K562 (cell line): ENCODE results near the gene FAM83F. TPM values are rescaled to one million over a fixed set of nuclear protein-coding genes. Genes with fewer than 3 reads are reported as not detected.
A peak's percentile ranks its signal among the peaks of the same experiment; 100 is the strongest.

ENCODE experiments used
- ESRRA ChIP-seq: fragments of 450-650 bp; IDR thresholded peaks from 2 replicates; pipeline ENCODE4 v1.6.1; 2014; ENCODE audit warnings: low read depth, mild to moderate bottlenecking, moderate library complexity, borderline replicate concordance
- FOXK2 ChIP-seq, 2 experiments: fragments of 450-650 bp; IDR thresholded peaks in 1 of 2; conservative IDR thresholded peaks in 1 of 2; 2 replicates each; pipeline ENCODE4 v1.6.1; 2016; ENCODE audit warnings: low read depth in 2 of 2, mild to moderate bottlenecking in 1 of 2
- HDAC1 ChIP-seq, 2 experiments: fragments of 450-650 bp; IDR thresholded peaks; 2 replicates each; pipeline ENCODE4 v1.6.1; 2016 to 2017; ENCODE audit warnings: inconsistent platforms in 1 of 2, mild to moderate bottlenecking in 1 of 2, moderate library complexity in 1 of 2
- JUND ChIP-seq, 2 experiments: IDR thresholded peaks; 2 replicates in 1 of 2; 3 replicates in 1 of 2; pipeline ENCODE4 v1.6.1; 2011; ENCODE audit warnings: borderline replicate concordance in 2 of 2, low read depth in 2 of 2, low read length in 2 of 2, improper control_type of control experiment in 1 of 2, missing biosample characterization in 1 of 2, missing genetic modification characterization in 1 of 2, missing genetic modification reagents in 1 of 2
- NFIC ChIP-seq: fragments of 450-650 bp; IDR thresholded peaks from 2 replicates; pipeline ENCODE4 v1.6.1; 2017; ENCODE audit warnings: mild to moderate bottlenecking, inconsistent platforms
- SOX6 ChIP-seq: fragments of 450-650 bp; IDR thresholded peaks from 2 replicates; pipeline ENCODE4 v1.6.1; 2014; ENCODE audit warnings: mild to moderate bottlenecking
- ZBTB8A ChIP-seq: fragments of 450-650 bp; IDR thresholded peaks from 2 replicates; pipeline ENCODE4 v1.6.1; 2018; ENCODE audit warnings: mild to moderate bottlenecking, moderate library complexity; ENCODE audit not compliant: partially characterized antibody
- polyA plus RNA-seq, 8 experiments: library from polyadenylated mRNA; depleted of rRNA in 4 of 8; stranded (reverse) in 5 of 8; unstranded in 3 of 8; fragments of >200 nt; fragmentation: Nextera tagmentation in 2 of 8; fragmentation: Illumina TruSeq in 1 of 8; extraction: Ambion mirVana in 2 of 8; extraction: Trizol in 1 of 8; gene quantifications; 2 replicates each; pipeline versions ENCODE4 v1.2.1 to v1.2.3, GENCODE V29; 2011 to 2014; ENCODE audit warnings: inconsistent platforms in 1 of 8, missing spikeins in 1 of 8
- total RNA-seq, 7 experiments: library from RNA; depleted of rRNA in 6 of 7; stranded (reverse); fragments of >200 nt in 6 of 7; fragmentation: Illumina TruSeq in 2 of 7; extraction: Trizol in 2 of 7; gene quantifications; 2 replicates each; pipeline versions ENCODE4 v1.2.1 to v1.2.3, GENCODE V29; 2011 to 2021; ENCODE audit warnings: low replicate concordance in 1 of 7
- TF ChIP-seq, protein P1 (sequence below), 3 experiments: fragments of 200-800 bp in 1 of 3; fragments of 250-450 bp in 1 of 3; fragments of 450-650 bp in 1 of 3; sonication (Bioruptor Pico) in 1 of 3; sonication (Bioruptor generic) in 1 of 3; formaldehyde crosslinking in 1 of 3; IDR thresholded peaks; 2 replicates each; pipeline versions ENCODE4 v1.6.1 to v1.8.0; 2016 to 2022; ENCODE audit warnings: mild to moderate bottlenecking in 2 of 3, missing genetic modification characterization in 2 of 3, missing compliant biosample characterization in 1 of 3, moderate library complexity in 1 of 3
- TF ChIP-seq, protein P2 (sequence below), 2 experiments: fragments of 450-650 bp in 1 of 2; IDR thresholded peaks; 2 replicates each; pipeline ENCODE4 v1.6.1; 2011 to 2017; ENCODE audit warnings: low read depth in 2 of 2, antibody characterized with exemption in 1 of 2, borderline replicate concordance in 1 of 2, low read length in 1 of 2, mild to moderate bottlenecking in 1 of 2, mixed read lengths in 1 of 2; ENCODE audit not compliant: control insufficient read depth in 1 of 2
- TF ChIP-seq, protein P3 (sequence below), 2 experiments: fragments of 450-650 bp in 1 of 2; sonication (generic) in 1 of 2; formaldehyde crosslinking in 1 of 2; IDR thresholded peaks in 1 of 2; conservative IDR thresholded peaks in 1 of 2; 2 replicates each; pipeline versions ENCODE4 v1.6.1 to v1.8.1; 2016 to 2023; ENCODE audit warnings: mild to moderate bottlenecking in 2 of 2, moderate library complexity in 2 of 2, inconsistent platforms in 1 of 2, missing genetic modification reagents in 1 of 2
- TF ChIP-seq, protein P4 (sequence below): sonication (generic); formaldehyde crosslinking; IDR thresholded peaks from 2 replicates; pipeline ENCODE4 v1.4.0; 2020; ENCODE audit warnings: mild to moderate bottlenecking, missing genetic modification reagents
- TF ChIP-seq, protein P5 (sequence below): fragments of 450-650 bp; IDR thresholded peaks from 2 replicates; pipeline ENCODE4 v1.6.1; 2017; ENCODE audit warnings: mild to moderate bottlenecking, moderate library complexity

Gene FAM83F
- total and polyA plus RNA-seq, 9 of the 15 experiments (the other 6 are each of a cell fraction or from before 2014, with no cell fraction given) = under 0.01 to 0.13 (median 0.04) TPM; not detected in 1

DNA sequence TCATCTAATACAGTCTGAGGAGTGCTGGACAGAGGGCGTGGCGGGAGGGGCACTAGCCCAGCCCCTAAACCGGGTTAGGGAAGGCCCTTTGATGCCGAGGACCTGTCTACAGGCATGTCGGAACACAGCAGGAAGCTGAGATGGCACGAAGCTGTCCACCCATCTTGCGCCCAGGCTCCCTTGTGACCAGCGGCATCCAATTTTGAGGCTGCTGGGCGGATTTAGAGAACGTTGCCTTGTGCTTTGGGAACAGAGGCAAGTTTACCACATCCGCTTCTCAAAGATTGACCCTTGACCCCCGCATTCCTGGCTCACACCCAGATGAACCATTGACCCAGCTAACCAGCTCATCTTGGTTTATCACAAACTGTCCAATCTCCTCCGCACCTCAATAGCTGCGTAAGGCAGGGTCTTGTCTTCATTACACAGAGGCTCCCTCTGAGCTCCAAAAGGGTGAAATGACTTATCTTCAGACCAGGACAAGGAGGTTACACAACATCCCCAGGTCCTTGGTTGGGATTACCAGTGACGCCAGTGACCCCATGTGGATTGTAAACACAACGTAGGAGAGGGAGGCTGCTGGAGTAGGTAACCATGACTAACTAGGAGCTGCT is 4.5 kb downstream of the FAM83F start (continued):
- TF ChIP-seq, protein P1, sequence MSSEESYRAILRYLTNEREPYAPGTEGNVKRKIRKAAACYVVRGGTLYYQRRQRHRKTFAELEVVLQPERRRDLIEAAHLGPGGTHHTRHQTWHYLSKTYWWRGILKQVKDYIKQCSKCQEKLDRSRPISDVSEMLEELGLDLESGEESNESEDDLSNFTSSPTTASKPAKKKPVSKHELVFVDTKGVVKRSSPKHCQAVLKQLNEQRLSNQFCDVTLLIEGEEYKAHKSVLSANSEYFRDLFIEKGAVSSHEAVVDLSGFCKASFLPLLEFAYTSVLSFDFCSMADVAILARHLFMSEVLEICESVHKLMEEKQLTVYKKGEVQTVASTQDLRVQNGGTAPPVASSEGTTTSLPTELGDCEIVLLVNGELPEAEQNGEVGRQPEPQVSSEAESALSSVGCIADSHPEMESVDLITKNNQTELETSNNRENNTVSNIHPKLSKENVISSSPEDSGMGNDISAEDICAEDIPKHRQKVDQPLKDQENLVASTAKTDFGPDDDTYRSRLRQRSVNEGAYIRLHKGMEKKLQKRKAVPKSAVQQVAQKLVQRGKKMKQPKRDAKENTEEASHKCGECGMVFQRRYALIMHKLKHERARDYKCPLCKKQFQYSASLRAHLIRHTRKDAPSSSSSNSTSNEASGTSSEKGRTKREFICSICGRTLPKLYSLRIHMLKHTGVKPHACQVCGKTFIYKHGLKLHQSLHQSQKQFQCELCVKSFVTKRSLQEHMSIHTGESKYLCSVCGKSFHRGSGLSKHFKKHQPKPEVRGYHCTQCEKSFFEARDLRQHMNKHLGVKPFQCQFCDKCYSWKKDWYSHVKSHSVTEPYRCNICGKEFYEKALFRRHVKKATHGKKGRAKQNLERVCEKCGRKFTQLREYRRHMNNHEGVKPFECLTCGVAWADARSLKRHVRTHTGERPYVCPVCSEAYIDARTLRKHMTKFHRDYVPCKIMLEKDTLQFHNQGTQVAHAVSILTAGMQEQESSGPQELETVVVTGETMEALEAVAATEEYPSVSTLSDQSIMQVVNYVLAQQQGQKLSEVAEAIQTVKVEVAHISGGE (CRISPR knock-in tag; IDR thresholded peaks at IDR 0.05) = peak in 1 of 3 experiments; percentile 69; a peak in 2 of 6 replicates
- TF ChIP-seq, protein P2, sequence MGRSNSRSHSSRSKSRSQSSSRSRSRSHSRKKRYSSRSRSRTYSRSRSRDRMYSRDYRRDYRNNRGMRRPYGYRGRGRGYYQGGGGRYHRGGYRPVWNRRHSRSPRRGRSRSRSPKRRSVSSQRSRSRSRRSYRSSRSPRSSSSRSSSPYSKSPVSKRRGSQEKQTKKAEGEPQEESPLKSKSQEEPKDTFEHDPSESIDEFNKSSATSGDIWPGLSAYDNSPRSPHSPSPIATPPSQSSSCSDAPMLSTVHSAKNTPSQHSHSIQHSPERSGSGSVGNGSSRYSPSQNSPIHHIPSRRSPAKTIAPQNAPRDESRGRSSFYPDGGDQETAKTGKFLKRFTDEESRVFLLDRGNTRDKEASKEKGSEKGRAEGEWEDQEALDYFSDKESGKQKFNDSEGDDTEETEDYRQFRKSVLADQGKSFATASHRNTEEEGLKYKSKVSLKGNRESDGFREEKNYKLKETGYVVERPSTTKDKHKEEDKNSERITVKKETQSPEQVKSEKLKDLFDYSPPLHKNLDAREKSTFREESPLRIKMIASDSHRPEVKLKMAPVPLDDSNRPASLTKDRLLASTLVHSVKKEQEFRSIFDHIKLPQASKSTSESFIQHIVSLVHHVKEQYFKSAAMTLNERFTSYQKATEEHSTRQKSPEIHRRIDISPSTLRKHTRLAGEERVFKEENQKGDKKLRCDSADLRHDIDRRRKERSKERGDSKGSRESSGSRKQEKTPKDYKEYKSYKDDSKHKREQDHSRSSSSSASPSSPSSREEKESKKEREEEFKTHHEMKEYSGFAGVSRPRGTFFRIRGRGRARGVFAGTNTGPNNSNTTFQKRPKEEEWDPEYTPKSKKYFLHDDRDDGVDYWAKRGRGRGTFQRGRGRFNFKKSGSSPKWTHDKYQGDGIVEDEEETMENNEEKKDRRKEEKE (IDR thresholded peaks at IDR 0.05; ENCODE audit: borderline replicate concordance in 1 of 2, control insufficient read depth in 1 of 2, low read depth in 2 of 2, low read length in 1 of 2) = 0 out of 4 replicates have a peak, but pooled peaks of 1 of the 2 experiments have one; percentile 27
- TF ChIP-seq FOXK2 (conservative IDR thresholded peaks at IDR 0.05 in 1 of 2, IDR thresholded peaks at IDR 0.05 in 1 of 2; ENCODE audit: low read depth in 2 of 2) = peak; percentile 57 to 72
- TF ChIP-seq, protein P3, sequence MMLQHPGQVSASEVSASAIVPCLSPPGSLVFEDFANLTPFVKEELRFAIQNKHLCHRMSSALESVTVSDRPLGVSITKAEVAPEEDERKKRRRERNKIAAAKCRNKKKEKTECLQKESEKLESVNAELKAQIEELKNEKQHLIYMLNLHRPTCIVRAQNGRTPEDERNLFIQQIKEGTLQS (IDR thresholded peaks at IDR 0.05) = peak; percentile 67
- TF ChIP-seq, protein P3 (CRISPR knock-in tag; conservative IDR thresholded peaks at IDR 0.05) = no peak
- TF ChIP-seq HDAC1 (IDR thresholded peaks at IDR 0.05) = peak in 1 of 2 experiments; percentile 69; a peak in 2 of 4 replicates
- TF ChIP-seq NFIC = peak; percentile 94
- TF ChIP-seq, protein P4, sequence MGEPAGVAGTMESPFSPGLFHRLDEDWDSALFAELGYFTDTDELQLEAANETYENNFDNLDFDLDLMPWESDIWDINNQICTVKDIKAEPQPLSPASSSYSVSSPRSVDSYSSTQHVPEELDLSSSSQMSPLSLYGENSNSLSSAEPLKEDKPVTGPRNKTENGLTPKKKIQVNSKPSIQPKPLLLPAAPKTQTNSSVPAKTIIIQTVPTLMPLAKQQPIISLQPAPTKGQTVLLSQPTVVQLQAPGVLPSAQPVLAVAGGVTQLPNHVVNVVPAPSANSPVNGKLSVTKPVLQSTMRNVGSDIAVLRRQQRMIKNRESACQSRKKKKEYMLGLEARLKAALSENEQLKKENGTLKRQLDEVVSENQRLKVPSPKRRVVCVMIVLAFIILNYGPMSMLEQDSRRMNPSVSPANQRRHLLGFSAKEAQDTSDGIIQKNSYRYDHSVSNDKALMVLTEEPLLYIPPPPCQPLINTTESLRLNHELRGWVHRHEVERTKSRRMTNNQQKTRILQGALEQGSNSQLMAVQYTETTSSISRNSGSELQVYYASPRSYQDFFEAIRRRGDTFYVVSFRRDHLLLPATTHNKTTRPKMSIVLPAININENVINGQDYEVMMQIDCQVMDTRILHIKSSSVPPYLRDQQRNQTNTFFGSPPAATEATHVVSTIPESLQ (CRISPR knock-in tag) = 0 out of 2 replicates have a peak, but pooled peaks have one; percentile 42
- no peak; the same call in 1 of the 2 replicates for TF ChIP-seq JUND (IDR thresholded peaks at IDR 0.05; ENCODE audit: borderline replicate concordance, low read depth, low read length)
- peak; percentile 65; the same call in 2 of the 3 replicates for TF ChIP-seq JUND (tag; IDR thresholded peaks at IDR 0.05; ENCODE audit: borderline replicate concordance, low read depth, low read length)
- peak; percentile 42; the same call in 1 of the 2 replicates for TF ChIP-seq ESRRA
- peak; percentile 58 for TF ChIP-seq SOX6
- no peak for TF ChIP-seq ZBTB8A
- TF ChIP-seq, protein P5, sequence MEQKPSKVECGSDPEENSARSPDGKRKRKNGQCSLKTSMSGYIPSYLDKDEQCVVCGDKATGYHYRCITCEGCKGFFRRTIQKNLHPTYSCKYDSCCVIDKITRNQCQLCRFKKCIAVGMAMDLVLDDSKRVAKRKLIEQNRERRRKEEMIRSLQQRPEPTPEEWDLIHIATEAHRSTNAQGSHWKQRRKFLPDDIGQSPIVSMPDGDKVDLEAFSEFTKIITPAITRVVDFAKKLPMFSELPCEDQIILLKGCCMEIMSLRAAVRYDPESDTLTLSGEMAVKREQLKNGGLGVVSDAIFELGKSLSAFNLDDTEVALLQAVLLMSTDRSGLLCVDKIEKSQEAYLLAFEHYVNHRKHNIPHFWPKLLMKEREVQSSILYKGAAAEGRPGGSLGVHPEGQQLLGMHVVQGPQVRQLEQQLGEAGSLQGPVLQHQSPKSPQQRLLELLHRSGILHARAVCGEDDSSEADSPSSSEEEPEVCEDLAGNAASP = no peak
